ENCODE measurements around the gene SLC17A7. TPM values are rescaled to one million over a fixed set of nuclear protein-coding genes. Genes with fewer than 3 reads are reported as not detected.

Gene SLC17A7
- total and polyA plus RNA-seq, 2 donors (not counting 1 experiment from before 2014, with no cell fraction given): 0.60 to 0.89 TPM

DNA sequence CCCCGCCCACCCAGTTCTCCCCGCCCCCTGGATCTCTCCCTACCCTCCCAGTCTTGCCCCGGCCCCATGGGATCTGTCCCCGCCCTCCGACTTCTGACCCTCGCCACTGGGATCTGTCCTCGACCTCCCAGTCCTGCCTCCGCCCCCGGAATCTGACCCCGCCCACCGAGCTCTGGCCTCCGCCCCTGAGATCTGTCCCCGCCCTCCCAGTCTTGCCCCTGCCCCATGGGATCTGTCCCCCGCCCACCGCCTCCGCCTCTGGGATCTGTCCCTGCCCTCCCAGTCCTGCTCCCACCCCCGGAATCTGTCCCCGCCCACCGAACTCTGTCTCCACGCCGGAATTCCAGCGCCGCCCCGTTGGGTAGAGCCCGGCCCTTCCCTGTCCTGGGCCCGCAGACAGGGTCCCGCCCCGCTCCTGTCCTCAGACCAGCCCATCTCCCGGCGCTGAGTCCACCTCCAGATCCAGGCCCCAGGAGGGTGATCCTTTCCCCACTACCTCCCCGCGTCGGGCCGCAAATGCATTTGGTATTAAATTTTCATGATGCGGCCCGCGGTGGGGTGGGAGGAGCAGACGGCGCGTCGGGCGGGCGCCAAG, 1.5 kb upstream of the SLC17A7 start:
- peak; percentile 28 for ATAC-seq (ENCODE audit: low read depth)
- Mint-ChIP-seq H3K4me3 (peak overlapping the region; percentile 93), H3K4me1 (peaks cover 31% of the 10 kb centered on the region), H3K9me3 (ENCODE audit: insufficient read depth) (no peaks in the 10 kb centered on the region), H3K27ac (peak overlapping the region; percentile 95), H3K27me3 (peaks cover 44% of the 10 kb centered on the region)
- under 1% methylated on average over 40 of the region's 43 CpGs for WGBS (ENCODE audit: insufficient coverage)
- Histone ChIP-seq H3K4me2 (replicated peaks; ENCODE audit: low read depth, low read length, poor library complexity, severe bottlenecking) (peak overlapping the region; percentile 99), H3K27me3 (replicated peaks in 1 of 4; ENCODE audit: control extremely low read depth in 1 of 4, control insufficient read depth in 3 of 4, insufficient read depth in 4 of 4, low read length in 3 of 4) (peaks cover 2 to 46% (median 38%) of the 10 kb centered on the region in 4 experiments), H3K4me1 (ENCODE audit: control insufficient read depth in 2 of 2, insufficient read depth in 2 of 2, low read length in 2 of 2) (peaks cover 18 to 31% of the 10 kb centered on the region in 2 donors), H2AFZ (ENCODE audit: insufficient read depth, low read depth, low read length, poor library complexity, severe bottlenecking) (peak overlapping the region; percentile 97), H4K20me1 (ENCODE audit: control insufficient read depth, insufficient read depth, low read length, poor library complexity, severe bottlenecking) (peaks cover 9% of the 10 kb centered on the region), H3K79me2 (ENCODE audit: control insufficient read depth, insufficient read depth, low read length) (no peaks in the 10 kb centered on the region), H3K27ac (ENCODE audit: low read length in 2 of 2) (peak overlapping the region in 1 of 2 donors; percentile 72), H3K36me3 (replicated peaks in 1 of 2; ENCODE audit: control extremely low read depth in 1 of 2, control insufficient read depth in 1 of 2, extremely low read depth in 1 of 2, insufficient read depth in 2 of 2, low read length in 1 of 2) (peaks cover 0 to 19% of the 10 kb centered on the region in 2 experiments), H3K4me3 (ENCODE audit: control extremely low read depth in 1 of 5, extremely low read depth in 1 of 5, insufficient read depth in 1 of 5, low read depth in 2 of 5, low read length in 4 of 5) (peak overlapping the region; percentile 12 to 80 (median 71)), H3K9ac (ENCODE audit: low read length) (peak overlapping the region; percentile 89), H3K9me3 (ENCODE audit: control extremely low read depth in 1 of 3, control insufficient read depth in 2 of 3, insufficient read depth in 1 of 3, low read length in 2 of 3) (peaks cover 0 to 14% (median 0%) of the 10 kb centered on the region in 3 donors)
- intact Hi-C loops (cut with micrococcal nuclease): loop anchor here (1.0 to 2.0 kb wide), 7 partner anchors 8 to 177 kb away; partner anchors contain the start of genes PIH1D1 and RPS11
- ChIA-PET POLR2A (interaction anchor here (0.6 to 2.3 kb wide), 7 partner anchors 26 to 138 kb away, joined by 4 to 20 read pairs (median 7); partner anchors contain the start of gene CD37), CTCF (interaction anchor here (0.6 to 5.1 kb wide), 16 partner anchors 9 to 220 kb away, joined by 3 to 70 read pairs (median 4); partner anchors contain the start of genes CD37, FLT3LG and PIH1D1)
- TF ChIP-seq EZH2 (IDR thresholded peaks at IDR 0.05; ENCODE audit: borderline replicate concordance, insufficient read depth, low read depth, low read length, poor library complexity, severe bottlenecking): no peak
- TF ChIP-seq, protein P1, sequence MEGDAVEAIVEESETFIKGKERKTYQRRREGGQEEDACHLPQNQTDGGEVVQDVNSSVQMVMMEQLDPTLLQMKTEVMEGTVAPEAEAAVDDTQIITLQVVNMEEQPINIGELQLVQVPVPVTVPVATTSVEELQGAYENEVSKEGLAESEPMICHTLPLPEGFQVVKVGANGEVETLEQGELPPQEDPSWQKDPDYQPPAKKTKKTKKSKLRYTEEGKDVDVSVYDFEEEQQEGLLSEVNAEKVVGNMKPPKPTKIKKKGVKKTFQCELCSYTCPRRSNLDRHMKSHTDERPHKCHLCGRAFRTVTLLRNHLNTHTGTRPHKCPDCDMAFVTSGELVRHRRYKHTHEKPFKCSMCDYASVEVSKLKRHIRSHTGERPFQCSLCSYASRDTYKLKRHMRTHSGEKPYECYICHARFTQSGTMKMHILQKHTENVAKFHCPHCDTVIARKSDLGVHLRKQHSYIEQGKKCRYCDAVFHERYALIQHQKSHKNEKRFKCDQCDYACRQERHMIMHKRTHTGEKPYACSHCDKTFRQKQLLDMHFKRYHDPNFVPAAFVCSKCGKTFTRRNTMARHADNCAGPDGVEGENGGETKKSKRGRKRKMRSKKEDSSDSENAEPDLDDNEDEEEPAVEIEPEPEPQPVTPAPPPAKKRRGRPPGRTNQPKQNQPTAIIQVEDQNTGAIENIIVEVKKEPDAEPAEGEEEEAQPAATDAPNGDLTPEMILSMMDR (IDR thresholded peaks at IDR 0.05): no peak
- no peak for DNase-seq

DNA sequence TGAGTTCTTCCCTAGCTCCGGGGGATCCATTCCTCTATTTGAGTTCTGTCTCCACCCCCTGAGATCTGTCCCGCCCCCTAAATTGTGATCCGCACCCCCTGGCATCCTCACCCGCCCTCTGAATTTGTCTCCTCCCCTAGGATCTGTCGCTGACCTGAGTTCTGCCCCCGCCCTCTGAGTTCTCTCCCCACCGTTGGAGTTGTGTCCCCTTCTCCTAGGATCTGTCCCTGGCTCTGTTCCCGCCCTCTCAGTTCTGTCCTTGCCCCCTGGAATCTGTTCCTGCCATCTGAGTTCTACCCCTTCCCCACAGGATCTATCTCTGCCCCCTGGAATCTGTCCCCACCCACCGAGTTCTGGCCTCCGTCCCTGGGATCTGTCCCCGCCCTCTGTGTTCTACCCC, 1.0 kb upstream of the SLC17A7 start:
- H3K27ac ChIP-seq (ENCODE audit: low read length in 2 of 2): no peak overlapping the region
- H3K36me3 ChIP-seq (replicated peaks in 1 of 2; ENCODE audit: control extremely low read depth in 1 of 2, control insufficient read depth in 1 of 2, extremely low read depth in 1 of 2, insufficient read depth in 2 of 2, low read length in 1 of 2): peaks cover 0 to 14% of the 10 kb centered on the region in 2 experiments
- peak overlapping the region; percentile 89 for H3K9ac ChIP-seq (ENCODE audit: low read length)
- H3K4me2 ChIP-seq (replicated peaks; ENCODE audit: low read depth, low read length, poor library complexity, severe bottlenecking): peak overlapping the region; percentile 99
- ATAC-seq (ENCODE audit: low read depth) (no peak), DNase-seq (no peak)
- peak overlapping the region in 3 of 5 experiments; percentile 71 to 80 (median 77) for H3K4me3 ChIP-seq (ENCODE audit: control extremely low read depth in 1 of 5, extremely low read depth in 1 of 5, insufficient read depth in 1 of 5, low read depth in 2 of 5, low read length in 4 of 5)
- WGBS (ENCODE audit: insufficient coverage): 13% methylated on average over 10 of the region's 11 CpGs
- H4K20me1 ChIP-seq (ENCODE audit: control insufficient read depth, insufficient read depth, low read length, poor library complexity, severe bottlenecking): peaks cover 4% of the 10 kb centered on the region
- peak overlapping the region; percentile 50 for H3K27ac Mint-ChIP-seq
- TF ChIP-seq EZH2 (IDR thresholded peaks at IDR 0.05; ENCODE audit: borderline replicate concordance, insufficient read depth, low read depth, low read length, poor library complexity, severe bottlenecking): no peak
- TF ChIP-seq, protein P1 (IDR thresholded peaks at IDR 0.05): no peak
- peaks cover 2 to 50% (median 41%) of the 10 kb centered on the region in 4 experiments for H3K27me3 ChIP-seq (replicated peaks in 1 of 4; ENCODE audit: control extremely low read depth in 1 of 4, control insufficient read depth in 3 of 4, insufficient read depth in 4 of 4, low read length in 3 of 4)
- intact Hi-C loops (cut with micrococcal nuclease): loop anchor here (2.0 kb wide), 2 partner anchors 54 to 142 kb away; partner anchors contain the start of gene RPS11
- H2AFZ ChIP-seq (ENCODE audit: insufficient read depth, low read depth, low read length, poor library complexity, severe bottlenecking): peak overlapping the region; percentile 97
- ChIA-PET CTCF (interaction anchor here (1.0 to 5.1 kb wide), 15 partner anchors 9 to 219 kb away, joined by 3 to 70 read pairs (median 4); partner anchors contain the start of genes CD37, FLT3LG and PIH1D1), POLR2A (interaction anchor here (0.6 to 2.3 kb wide), 10 partner anchors 27 to 831 kb away, joined by 3 to 20 read pairs (median 4); partner anchors contain the start of gene CD37)
- H3K9me3 ChIP-seq (ENCODE audit: control extremely low read depth in 1 of 3, control insufficient read depth in 2 of 3, insufficient read depth in 1 of 3, low read length in 2 of 3): peaks cover 0 to 14% (median 0%) of the 10 kb centered on the region in 3 donors
- H3K27me3 Mint-ChIP-seq: peaks cover 49% of the 10 kb centered on the region
- peak overlapping the region; percentile 93 for H3K4me3 Mint-ChIP-seq
- H3K4me1 Mint-ChIP-seq: peaks cover 32% of the 10 kb centered on the region
- no peaks in the 10 kb centered on the region for H3K9me3 Mint-ChIP-seq (ENCODE audit: insufficient read depth)
- peaks cover 18 to 31% of the 10 kb centered on the region in 2 donors for H3K4me1 ChIP-seq (ENCODE audit: control insufficient read depth in 2 of 2, insufficient read depth in 2 of 2, low read length in 2 of 2)
- no peaks in the 10 kb centered on the region for H3K79me2 ChIP-seq (ENCODE audit: control insufficient read depth, insufficient read depth, low read length)
